GM12878 (cell line): ENCODE data around the gene ELK4.

Source experiments
- CHD2 ChIP-seq: IDR thresholded peaks from 2 replicates; pipeline ENCODE4 v1.6.1; 2011; ENCODE audit warnings: low read depth, low read length, improper control_type of control experiment, borderline replicate concordance
- ETV6 ChIP-seq, 2 experiments: fragments of 450-650 bp in 1 of 2; IDR thresholded peaks in 1 of 2; conservative IDR thresholded peaks in 1 of 2; 2 replicates each; pipeline ENCODE4 v1.6.1; 2014; ENCODE audit warnings: antibody characterized with exemption in 1 of 2, borderline replicate concordance in 1 of 2, low read depth in 1 of 2, mild to moderate bottlenecking in 1 of 2, moderate library complexity in 1 of 2
- GABPA ChIP-seq: IDR thresholded peaks from 2 replicates; pipeline ENCODE4 v1.6.1; 2014; ENCODE audit warnings: antibody characterized with exemption, low read depth, mild to moderate bottlenecking, inconsistent platforms
- MXI1 ChIP-seq: fragments of 150-350 bp; IDR thresholded peaks from 2 replicates; pipeline ENCODE4 v1.6.1; 2011; ENCODE audit warnings: low read depth, mild to moderate bottlenecking, inconsistent platforms, low read length, improper control_type of control experiment
- SPI1 ChIP-seq: IDR thresholded peaks from 2 replicates; pipeline ENCODE4 v1.6.1; 2011; ENCODE audit warnings: low read depth, mild to moderate bottlenecking, low read length, moderate library complexity, borderline replicate concordance; ENCODE audit not compliant: insufficient read depth
- SRF ChIP-seq, 2 experiments: IDR thresholded peaks; 2 replicates each; pipeline ENCODE4 v1.6.1; 2011; ENCODE audit warnings: low read depth in 2 of 2, low read length in 2 of 2, mild to moderate bottlenecking in 1 of 2, moderate library complexity in 1 of 2
- ZNF24 ChIP-seq: fragments of 450-650 bp; IDR thresholded peaks from 2 replicates; pipeline ENCODE4 v1.6.1; 2017; ENCODE audit warnings: antibody characterized with exemption, mild to moderate bottlenecking
- TF ChIP-seq, protein P1 (sequence below), 3 experiments: IDR thresholded peaks in 2 of 3; conservative IDR thresholded peaks in 1 of 3; 2 replicates each; pipeline ENCODE4 v1.5.1; 2011; ENCODE audit warnings: low read depth in 3 of 3, low read length in 3 of 3, mild to moderate bottlenecking in 3 of 3, control low read depth in 2 of 3, moderate library complexity in 2 of 3, inconsistent platforms in 1 of 3, mixed read lengths in 1 of 3; ENCODE audit not compliant: control insufficient read depth in 2 of 3, insufficient read depth in 1 of 3; ENCODE audit errors: extremely low read depth in 1 of 3
- TF ChIP-seq, protein P2 (sequence below): IDR thresholded peaks from 2 replicates; pipeline ENCODE4 v1.6.1; 2011; ENCODE audit warnings: low read depth, mild to moderate bottlenecking, low read length, moderate library complexity, borderline replicate concordance; ENCODE audit errors: extremely low read depth
- TF ChIP-seq, protein P3 (sequence below): IDR thresholded peaks from 2 replicates; pipeline ENCODE4 v1.6.1; 2011; ENCODE audit warnings: borderline replicate concordance, low read depth, mild to moderate bottlenecking, moderate library complexity, mixed read lengths, low read length; ENCODE audit not compliant: insufficient read depth; ENCODE audit errors: extremely low read length

DNA sequence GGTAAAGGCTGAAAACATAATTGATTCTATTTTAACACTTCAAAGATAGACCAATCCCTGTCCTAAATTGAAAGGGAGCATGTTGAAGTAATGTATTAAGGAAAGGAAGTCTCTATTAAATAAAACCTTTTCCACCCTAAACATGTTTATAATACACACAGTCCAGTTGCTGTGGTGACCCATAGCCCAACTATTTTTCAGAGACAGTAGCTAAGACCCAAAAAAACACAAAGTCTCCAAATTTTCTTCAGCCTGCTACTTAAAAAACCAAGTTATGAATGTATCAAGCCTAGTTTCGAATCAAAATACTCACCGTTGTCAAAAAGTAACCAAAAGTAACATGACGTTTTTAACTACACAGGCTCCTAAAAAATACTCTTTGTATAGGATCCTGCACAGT, 1.6 kb downstream of the ELK4 start:
- TF ChIP-seq, protein P1, sequence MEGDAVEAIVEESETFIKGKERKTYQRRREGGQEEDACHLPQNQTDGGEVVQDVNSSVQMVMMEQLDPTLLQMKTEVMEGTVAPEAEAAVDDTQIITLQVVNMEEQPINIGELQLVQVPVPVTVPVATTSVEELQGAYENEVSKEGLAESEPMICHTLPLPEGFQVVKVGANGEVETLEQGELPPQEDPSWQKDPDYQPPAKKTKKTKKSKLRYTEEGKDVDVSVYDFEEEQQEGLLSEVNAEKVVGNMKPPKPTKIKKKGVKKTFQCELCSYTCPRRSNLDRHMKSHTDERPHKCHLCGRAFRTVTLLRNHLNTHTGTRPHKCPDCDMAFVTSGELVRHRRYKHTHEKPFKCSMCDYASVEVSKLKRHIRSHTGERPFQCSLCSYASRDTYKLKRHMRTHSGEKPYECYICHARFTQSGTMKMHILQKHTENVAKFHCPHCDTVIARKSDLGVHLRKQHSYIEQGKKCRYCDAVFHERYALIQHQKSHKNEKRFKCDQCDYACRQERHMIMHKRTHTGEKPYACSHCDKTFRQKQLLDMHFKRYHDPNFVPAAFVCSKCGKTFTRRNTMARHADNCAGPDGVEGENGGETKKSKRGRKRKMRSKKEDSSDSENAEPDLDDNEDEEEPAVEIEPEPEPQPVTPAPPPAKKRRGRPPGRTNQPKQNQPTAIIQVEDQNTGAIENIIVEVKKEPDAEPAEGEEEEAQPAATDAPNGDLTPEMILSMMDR (IDR thresholded peaks at IDR 0.05 in 2 of 3, conservative IDR thresholded peaks at IDR 0.05 in 1 of 3; ENCODE audit: control insufficient read depth in 2 of 3, extremely low read depth in 1 of 3, insufficient read depth in 1 of 3, low read depth in 3 of 3, low read length in 3 of 3) = no peak
- TF ChIP-seq MXI1 (no peak), ETV6 (conservative IDR thresholded peaks at IDR 0.05 in 1 of 2, IDR thresholded peaks at IDR 0.05 in 1 of 2; ENCODE audit: borderline replicate concordance in 1 of 2, low read depth in 1 of 2) (no peak), SRF (IDR thresholded peaks at IDR 0.05; ENCODE audit: low read depth in 2 of 2, low read length in 2 of 2) (no peak), GABPA (no peak), ZNF24 (no peak), SPI1 (no peak), CHD2 (no peak)
- TF ChIP-seq, protein P2, sequence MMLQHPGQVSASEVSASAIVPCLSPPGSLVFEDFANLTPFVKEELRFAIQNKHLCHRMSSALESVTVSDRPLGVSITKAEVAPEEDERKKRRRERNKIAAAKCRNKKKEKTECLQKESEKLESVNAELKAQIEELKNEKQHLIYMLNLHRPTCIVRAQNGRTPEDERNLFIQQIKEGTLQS = no peak
- TF ChIP-seq, protein P3, sequence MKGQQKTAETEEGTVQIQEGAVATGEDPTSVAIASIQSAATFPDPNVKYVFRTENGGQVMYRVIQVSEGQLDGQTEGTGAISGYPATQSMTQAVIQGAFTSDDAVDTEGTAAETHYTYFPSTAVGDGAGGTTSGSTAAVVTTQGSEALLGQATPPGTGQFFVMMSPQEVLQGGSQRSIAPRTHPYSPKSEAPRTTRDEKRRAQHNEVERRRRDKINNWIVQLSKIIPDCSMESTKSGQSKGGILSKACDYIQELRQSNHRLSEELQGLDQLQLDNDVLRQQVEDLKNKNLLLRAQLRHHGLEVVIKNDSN = no peak
